Lower leg skin (tissue), 3 donors: ENCODE results near the gene ECT2L.

Experiments
- CTCF ChIP-seq, 3 donors: fragments of 450-650 bp; IDR thresholded peaks; one replicate each; pipeline ENCODE4 v1.5.1; 2016; ENCODE audit warnings: antibody characterized with exemption in 3 of 3, mild to moderate bottlenecking in 3 of 3, moderate library complexity in 2 of 3
- POLR2A ChIP-seq, 2 donors: fragments of 450-650 bp; IDR thresholded peaks; one replicate each; pipeline ENCODE4 v1.6.1; 2016 to 2017; ENCODE audit warnings: antibody characterized with exemption in 2 of 2, mild to moderate bottlenecking in 1 of 2, moderate library complexity in 1 of 2

- no peak for TF ChIP-seq CTCF (IDR thresholded peaks at IDR 0.05)
- no peak for TF ChIP-seq POLR2A (IDR thresholded peaks at IDR 0.05)
Observed at GRCh38 chr6:138785079-138785478, 10.8 kb upstream of the ECT2L start.
